Sigmoid colon (tissue), 7 donors: ENCODE results near the gene QRFP. TPM values are rescaled to one million over a fixed set of nuclear protein-coding genes. Genes with fewer than 3 reads are reported as not detected.

Source experiments
- DNase-seq: peaks from one replicate; pipeline ENCODE4 v3.0.0-alpha.2; 2019
- H3K27ac ChIP-seq, 4 donors: fragments of 200-600 bp; sonication (generic); one replicate each; pipeline ENCODE4 v1.5.1; 2016 to 2019; ENCODE audit warnings: mild to moderate bottlenecking in 1 of 4
- H3K27me3 ChIP-seq, 3 donors: fragments of 200-600 bp; sonication (generic); one replicate each; pipeline ENCODE4 v1.5.1; 2019; ENCODE audit warnings: mild to moderate bottlenecking in 1 of 3
- H3K36me3 ChIP-seq, 4 donors: fragments of 200-600 bp; sonication (generic); one replicate each; pipeline ENCODE4 v1.5.1; 2016 to 2019
- H3K4me1 ChIP-seq, 4 donors: fragments of 200-600 bp; sonication (generic); one replicate each; pipeline ENCODE4 v1.5.1; 2017 to 2019
- H3K4me3 ChIP-seq, 4 donors: fragments of 200-600 bp; sonication (generic); one replicate each; pipeline ENCODE4 v1.5.1; 2017 to 2019; ENCODE audit warnings: mild to moderate bottlenecking in 2 of 4, moderate library complexity in 1 of 4
- H3K9me3 ChIP-seq, 4 donors: fragments of 200-600 bp in 3 of 4; sonication (generic) in 3 of 4; one replicate each; pipeline versions ENCODE4 v1.5.1 to v1.6.1; 2013 to 2019
- EP300 ChIP-seq, 4 donors: sonication (generic); formaldehyde crosslinking; IDR thresholded peaks; one replicate each; pipeline ENCODE4 v1.6.1; 2017; ENCODE audit warnings: antibody characterized with exemption in 4 of 4
- POLR2A ChIP-seq, 2 donors: fragments of 450-650 bp; IDR thresholded peaks; one replicate each; pipeline ENCODE4 v1.6.1; 2016; ENCODE audit warnings: antibody characterized with exemption in 2 of 2, mild to moderate bottlenecking in 2 of 2, moderate library complexity in 2 of 2
- POLR2AphosphoS5 ChIP-seq, 4 donors: sonication (generic); formaldehyde crosslinking; IDR thresholded peaks; one replicate each; pipeline ENCODE4 v1.6.1; 2017; ENCODE audit warnings: antibody characterized with exemption in 4 of 4
- WGBS, 2 donors: extraction: QIAGEN DNeasy Blood & Tissue Kit; methylation state at CpG; one replicate each; pipeline ENCODE4 v1.1.7; 2013; 5-methylcytosine and 5-hydroxymethylcytosine counted together
- intact Hi-C: fragments of 100-400 bp; cut with DNase I; formaldehyde crosslinking; loops from one replicate; pipeline ENCODE4 v1.15.1; 2023
- polyA plus RNA-seq, 3 donors: library from polyadenylated mRNA; stranded (reverse); fragments of 200-250 nt; gene quantifications; one replicate each; pipeline ENCODE4 v1.2.3, GENCODE V29; 2013
- total RNA-seq, 4 donors: library from RNA; depleted of rRNA; stranded (reverse); fragments of >200 nt; gene quantifications; one replicate each; pipeline ENCODE4 v1.1.0, GENCODE V29; 2016
- TF ChIP-seq, protein P1 (sequence below), 4 experiments: fragments of 450-650 bp in 3 of 4; fragments of 200-600 bp in 1 of 4; IDR thresholded peaks; one replicate each; pipeline ENCODE4 v1.5.1; 2016 to 2019; ENCODE audit warnings: antibody characterized with exemption in 4 of 4, mild to moderate bottlenecking in 3 of 4, moderate library complexity in 2 of 4
- donor health status: healthy with polysubstance abuse.
- donor health status: Bipolar disorder and iron deficiency.
- donor health status: healthy.

The QRFP gene
- total and polyA plus RNA-seq, 7 donors = 0.20 TPM; not detected in 6

DNA sequence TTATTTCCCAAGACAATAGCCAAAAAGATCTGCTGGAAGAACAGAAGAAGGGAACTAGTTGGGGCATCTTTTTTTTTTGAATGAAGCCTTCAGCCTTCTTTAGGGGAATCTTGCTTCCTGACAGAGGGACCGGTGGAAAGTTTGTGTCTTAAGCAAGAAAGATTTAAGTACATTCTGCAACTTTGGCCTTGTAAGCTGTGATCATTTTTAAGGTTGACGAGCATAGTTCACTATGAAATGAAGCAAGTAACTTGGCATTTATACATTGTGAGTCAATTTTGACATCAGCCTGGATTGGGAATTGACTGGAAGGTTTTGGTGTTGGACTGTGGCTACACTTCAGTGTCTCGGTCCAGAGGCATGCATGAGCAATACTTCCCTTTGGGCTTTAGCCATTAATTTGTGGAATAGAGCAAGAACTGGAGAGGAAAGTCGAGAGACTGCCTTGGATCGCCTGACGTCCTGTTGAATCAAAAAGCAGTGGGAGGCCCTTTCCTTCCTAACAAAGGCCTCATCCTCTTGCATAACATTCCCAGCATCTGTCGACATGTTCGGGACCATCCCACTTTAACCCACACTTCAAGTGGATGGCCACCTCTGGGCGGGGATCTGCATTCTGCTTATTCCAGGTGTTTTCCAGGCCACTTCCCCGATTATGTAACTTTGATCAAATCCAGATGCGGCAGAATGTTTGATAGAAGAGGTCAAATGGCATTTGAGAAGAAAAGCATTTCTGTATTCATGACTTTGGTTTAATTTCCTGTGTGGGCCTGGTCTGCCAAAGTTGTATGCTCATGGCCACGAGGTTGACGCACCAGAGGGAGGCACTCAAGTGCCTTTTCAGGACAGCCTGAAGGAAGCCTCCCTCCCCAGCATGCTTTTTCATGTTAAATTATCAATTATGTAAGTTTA is 49.0 kb downstream of the QRFP start:
- TF ChIP-seq EP300 (IDR thresholded peaks at IDR 0.05) (peak in 2 of 4 donors; percentile 38 to 68), POLR2A (IDR thresholded peaks at IDR 0.05) (no peak), POLR2AphosphoS5 (IDR thresholded peaks at IDR 0.05) (peak; percentile 71 to 89 (median 80))
- TF ChIP-seq, protein P1, sequence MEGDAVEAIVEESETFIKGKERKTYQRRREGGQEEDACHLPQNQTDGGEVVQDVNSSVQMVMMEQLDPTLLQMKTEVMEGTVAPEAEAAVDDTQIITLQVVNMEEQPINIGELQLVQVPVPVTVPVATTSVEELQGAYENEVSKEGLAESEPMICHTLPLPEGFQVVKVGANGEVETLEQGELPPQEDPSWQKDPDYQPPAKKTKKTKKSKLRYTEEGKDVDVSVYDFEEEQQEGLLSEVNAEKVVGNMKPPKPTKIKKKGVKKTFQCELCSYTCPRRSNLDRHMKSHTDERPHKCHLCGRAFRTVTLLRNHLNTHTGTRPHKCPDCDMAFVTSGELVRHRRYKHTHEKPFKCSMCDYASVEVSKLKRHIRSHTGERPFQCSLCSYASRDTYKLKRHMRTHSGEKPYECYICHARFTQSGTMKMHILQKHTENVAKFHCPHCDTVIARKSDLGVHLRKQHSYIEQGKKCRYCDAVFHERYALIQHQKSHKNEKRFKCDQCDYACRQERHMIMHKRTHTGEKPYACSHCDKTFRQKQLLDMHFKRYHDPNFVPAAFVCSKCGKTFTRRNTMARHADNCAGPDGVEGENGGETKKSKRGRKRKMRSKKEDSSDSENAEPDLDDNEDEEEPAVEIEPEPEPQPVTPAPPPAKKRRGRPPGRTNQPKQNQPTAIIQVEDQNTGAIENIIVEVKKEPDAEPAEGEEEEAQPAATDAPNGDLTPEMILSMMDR (IDR thresholded peaks at IDR 0.05) = no peak
- H3K4me1 ChIP-seq = peaks cover 0 to 96% (median 92%) of the 10 kb centered on the region in 4 donors
- intact Hi-C loops = no loop called here
- no peaks in the 10 kb centered on the region for H3K9me3 ChIP-seq
- peak; percentile 97 for DNase-seq
- H3K4me3 ChIP-seq = peak overlapping the region in 2 of 4 donors; percentile 25 to 28
- H3K27me3 ChIP-seq = no peaks in the 10 kb centered on the region
- H3K36me3 ChIP-seq = no peaks in the 10 kb centered on the region
- peak overlapping the region; percentile 89 to 95 (median 93) for H3K27ac ChIP-seq
- 71 to 73% methylated on average over 13 of the region's 13 CpGs for WGBS, 2 donors

DNA sequence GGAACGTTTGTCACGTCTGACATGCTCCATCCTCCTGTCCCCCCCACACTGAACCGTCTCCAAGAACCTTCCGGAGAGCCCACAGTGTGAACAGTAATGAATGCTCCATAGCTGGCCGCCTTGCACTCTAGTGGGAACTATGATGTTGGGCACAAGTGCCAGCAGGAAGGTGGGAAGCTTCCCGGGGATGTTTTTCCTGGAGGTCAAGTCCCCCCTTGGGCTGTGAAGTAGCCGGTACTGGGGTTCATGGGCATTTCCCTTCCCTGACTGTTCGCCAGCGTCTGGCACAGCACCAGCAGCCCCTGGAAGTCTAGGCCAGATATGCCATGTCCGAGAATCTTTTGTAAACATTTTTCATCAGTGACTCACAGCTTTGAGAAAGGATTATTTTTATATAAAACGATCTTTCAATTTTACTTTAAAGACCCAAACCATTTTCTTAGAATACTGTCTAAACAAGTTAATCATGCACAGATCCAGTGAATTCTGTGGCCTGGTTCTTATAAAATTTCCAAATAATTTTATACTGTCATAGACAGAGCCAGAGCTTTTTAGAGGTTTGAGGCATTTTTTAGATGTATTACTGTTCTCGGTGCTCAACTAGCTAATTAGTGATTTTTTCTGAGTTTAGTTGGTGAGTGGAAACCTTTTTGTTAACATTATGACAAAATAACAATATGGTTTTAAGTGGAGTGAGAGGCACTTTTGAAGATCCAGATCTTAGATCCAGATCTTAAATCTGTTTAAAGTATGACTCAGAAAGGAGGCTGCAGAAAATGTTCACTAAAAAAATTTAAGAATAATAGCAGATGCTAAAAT is 49.9 kb downstream of the QRFP start:
- Histone ChIP-seq H3K27ac (peak overlapping the region; percentile 89 to 95 (median 93)), H3K4me3 (peak overlapping the region in 3 of 4 donors; percentile 12 to 28 (median 25)), H3K9me3 (no peaks in the 10 kb centered on the region), H3K27me3 (no peaks in the 10 kb centered on the region), H3K36me3 (no peaks in the 10 kb centered on the region), H3K4me1 (peaks cover 0 to 96% (median 93%) of the 10 kb centered on the region in 4 donors)
- TF ChIP-seq EP300 (IDR thresholded peaks at IDR 0.05) (peak in 1 of 4 donors; percentile 5), POLR2AphosphoS5 (IDR thresholded peaks at IDR 0.05) (peak in 3 of 4 donors; percentile 47 to 53 (median 48)), POLR2A (IDR thresholded peaks at IDR 0.05) (no peak)
- TF ChIP-seq, protein P1 (IDR thresholded peaks at IDR 0.05) = no peak
- intact Hi-C loops = no loop called here
- DNase-seq = peak; percentile 85
- WGBS, 2 donors = 63 to 66% methylated on average over 12 of the region's 12 CpGs

DNA sequence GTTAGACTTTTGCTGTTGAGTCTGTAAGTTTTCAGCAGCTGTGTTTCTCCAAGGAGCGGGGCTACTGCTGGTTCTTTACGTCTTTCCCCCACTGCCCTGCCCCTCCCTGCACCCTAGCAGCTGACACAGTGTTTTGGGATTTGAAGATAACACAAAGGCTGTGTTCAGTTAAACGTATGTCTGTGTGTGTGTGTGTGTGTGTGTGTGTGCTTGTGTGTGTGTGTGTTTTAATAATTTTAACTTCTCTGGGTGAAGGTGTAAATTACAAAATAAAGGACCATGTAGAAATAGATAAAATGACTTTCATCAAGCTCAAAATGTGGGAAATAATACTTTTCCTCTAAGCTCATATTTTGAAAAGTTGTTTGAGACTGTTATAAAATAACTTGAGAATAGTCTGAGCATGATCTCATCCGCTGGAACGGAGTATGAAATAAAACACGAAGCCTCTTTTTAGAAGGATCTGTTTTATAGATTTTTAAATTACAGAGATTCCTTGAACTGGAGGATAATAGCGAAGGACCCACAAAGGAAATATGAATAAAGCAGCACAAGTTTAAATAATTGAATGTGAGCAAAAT is 50.6 kb downstream of the QRFP start:
- intact Hi-C loops = no loop called here
- Histone ChIP-seq H3K27ac (peak overlapping the region; percentile 89 to 95 (median 93)), H3K9me3 (no peaks in the 10 kb centered on the region), H3K27me3 (no peaks in the 10 kb centered on the region), H3K4me3 (peak overlapping the region in 3 of 4 donors; percentile 12 to 28 (median 25)), H3K36me3 (no peaks in the 10 kb centered on the region), H3K4me1 (peaks cover 0 to 96% (median 93%) of the 10 kb centered on the region in 4 donors)
- 43 to 61% methylated on average over 7 of the region's 7 CpGs for WGBS, 2 donors
- TF ChIP-seq EP300 (IDR thresholded peaks at IDR 0.05) (peak in 1 of 4 donors; percentile 30), POLR2AphosphoS5 (IDR thresholded peaks at IDR 0.05) (peak in 1 of 4 donors; percentile 58)
- TF ChIP-seq, protein P1 (IDR thresholded peaks at IDR 0.05) = no peak
- peak; percentile 79 for DNase-seq

DNA sequence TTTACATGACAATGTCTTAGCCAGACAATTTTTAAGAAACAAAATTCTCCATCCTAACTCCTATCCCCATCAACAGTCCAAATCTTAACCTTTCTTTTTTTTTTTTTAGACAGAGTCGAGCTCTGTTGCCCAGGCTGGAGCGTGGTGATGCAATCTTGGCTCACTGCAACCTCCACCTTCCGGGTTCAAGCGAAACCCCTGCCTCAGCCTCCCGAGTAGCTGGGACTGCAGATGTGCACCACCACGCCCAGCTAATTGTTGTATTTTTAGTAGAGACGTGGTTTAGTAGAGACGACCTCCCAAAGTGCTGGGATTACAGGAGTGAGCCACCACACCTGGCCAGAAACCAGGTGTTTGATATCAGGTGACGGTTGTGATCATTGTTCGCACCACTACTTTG is 51.4 kb downstream of the QRFP start:
- Histone ChIP-seq H3K4me3 (peak overlapping the region in 2 of 4 donors; percentile 25 to 28), H3K27me3 (no peaks in the 10 kb centered on the region), H3K4me1 (peaks cover 0 to 96% (median 95%) of the 10 kb centered on the region in 4 donors), H3K9me3 (no peaks in the 10 kb centered on the region), H3K36me3 (no peaks in the 10 kb centered on the region), H3K27ac (peak overlapping the region; percentile 89 to 95 (median 93))
- TF ChIP-seq POLR2AphosphoS5 (IDR thresholded peaks at IDR 0.05) = peak in 1 of 4 donors; percentile 10
- TF ChIP-seq, protein P1 (IDR thresholded peaks at IDR 0.05) = no peak
- intact Hi-C loops = no loop called here
- no peak for DNase-seq
- WGBS, 2 donors = 57 to 74% methylated on average over 10 of the region's 10 CpGs
